Neural cell (in vitro differentiated cells): Measurements from ENCODE around the gene ST6GALNAC4. TPM values are rescaled to one million over a fixed set of nuclear protein-coding genes. Genes with fewer than 3 reads are reported as not detected.

Experiments
- H2AFZ ChIP-seq: fragments of 200-600, 300-800 bp; sonication (generic), shearing (Covaris generic); 2 replicates; pipeline ENCODE4 v1.6.0; 2014; ENCODE audit warnings: low read depth, mild to moderate bottlenecking, antibody characterized with exemption, low read length, moderate library complexity
- H3F3A ChIP-seq: fragments of 200-600 bp; shearing (Covaris generic); 2 replicates; pipeline ENCODE4 v1.6.1; 2016; ENCODE audit warnings: mild to moderate bottlenecking, moderate library complexity, mixed read lengths, antibody characterized with exemption, low read length; ENCODE audit not compliant: insufficient read depth, poor library complexity, severe bottlenecking
- H3K27ac ChIP-seq: fragments of 200-600, 300-800 bp; sonication (generic), shearing (Covaris generic); 2 replicates; pipeline ENCODE4 v1.5.1; 2014; ENCODE audit warnings: mild to moderate bottlenecking, low read length, moderate library complexity
- H3K27me3 ChIP-seq: fragments of 300-800, 200-600 bp; sonication (generic), shearing (Covaris generic); 2 replicates; pipeline ENCODE4 v1.6.0; 2014; ENCODE audit warnings: mild to moderate bottlenecking, low read depth, low read length, moderate library complexity; ENCODE audit not compliant: insufficient read depth
- H3K36me3 ChIP-seq: fragments of 300-800, 200-600 bp; sonication (generic), shearing (Covaris generic); 2 replicates; pipeline ENCODE4 v1.5.1; 2014; ENCODE audit warnings: mild to moderate bottlenecking, antibody characterized with exemption, low read length, moderate library complexity; ENCODE audit not compliant: insufficient read depth
- H3K4me2 ChIP-seq: fragments of 300-800, 200-600 bp; sonication (generic), shearing (Covaris generic); 2 replicates; pipeline ENCODE4 v1.6.0; 2014; ENCODE audit warnings: mild to moderate bottlenecking, low read length
- H3K4me3 ChIP-seq: fragments of 300-800, 200-600 bp; sonication (generic), shearing (Covaris generic); 2 replicates; pipeline ENCODE4 v1.5.1; 2014; ENCODE audit warnings: mild to moderate bottlenecking, low read length, moderate library complexity
- H3K79me2 ChIP-seq: fragments of 200-600 bp; shearing (Covaris generic); replicated peaks from 2 replicates; pipeline ENCODE4 v1.6.0; 2014; ENCODE audit warnings: mild to moderate bottlenecking, low read length, moderate library complexity; ENCODE audit not compliant: insufficient read depth
- H3K9ac ChIP-seq: fragments of 300-800, 200-600 bp; sonication (generic), shearing (Covaris generic); 2 replicates; pipeline ENCODE4 v1.6.1; 2016; ENCODE audit warnings: mild to moderate bottlenecking, low read length, mixed read lengths
- H3K9me2 ChIP-seq: fragments of 200-600 bp; shearing (Covaris generic); 2 replicates; pipeline ENCODE4 v1.6.1; 2016; ENCODE audit warnings: mild to moderate bottlenecking, low read length, mixed read lengths; ENCODE audit not compliant: insufficient read depth
- H3K9me3 ChIP-seq: fragments of 200-600, 300-800 bp; sonication (generic), shearing (Covaris generic); 2 replicates; pipeline ENCODE4 v1.6.1; 2016; ENCODE audit warnings: mild to moderate bottlenecking, mixed run types, low read length, moderate library complexity, mixed read lengths
- H4K20me1 ChIP-seq: fragments of 200-600 bp; shearing (Covaris generic); 2 replicates; pipeline ENCODE4 v1.6.1; 2016; ENCODE audit warnings: mild to moderate bottlenecking, mixed run types; ENCODE audit not compliant: insufficient read depth
- EP300 ChIP-seq: fragments of 450-650 bp; conservative IDR thresholded peaks from 2 replicates; pipeline ENCODE4 v1.6.1; 2014; ENCODE audit warnings: antibody characterized with exemption, mild to moderate bottlenecking, moderate library complexity; ENCODE audit not compliant: poor library complexity, severe bottlenecking
- EZH2 ChIP-seq: fragments of 200-600, 300-800 bp; shearing (Covaris generic), sonication (generic); IDR thresholded peaks from 2 replicates; pipeline ENCODE4 v1.6.1; 2014; ENCODE audit warnings: antibody characterized with exemption, low read length, borderline replicate concordance, mild to moderate bottlenecking; ENCODE audit not compliant: insufficient read depth, poor library complexity, severe bottlenecking
- MXI1 ChIP-seq: fragments of 450-650 bp; conservative IDR thresholded peaks from 2 replicates; pipeline ENCODE4 v1.6.1; 2014; ENCODE audit warnings: antibody characterized with exemption, mild to moderate bottlenecking; ENCODE audit not compliant: poor library complexity, severe bottlenecking
- POLR2AphosphoS5 ChIP-seq: IDR thresholded peaks from 2 replicates; pipeline ENCODE4 v1.6.1; 2012
- RAD21 ChIP-seq: fragments of 450-650 bp; conservative IDR thresholded peaks from 2 replicates; pipeline ENCODE4 v1.6.1; 2014; ENCODE audit warnings: antibody characterized with exemption, mild to moderate bottlenecking, moderate library complexity
- REST ChIP-seq: IDR thresholded peaks from 2 replicates; pipeline ENCODE4 v1.6.1; 2012; ENCODE audit warnings: borderline replicate concordance
- SMC3 ChIP-seq: fragments of 450-650 bp; conservative IDR thresholded peaks from 2 replicates; pipeline ENCODE4 v1.6.1; 2014; ENCODE audit warnings: antibody characterized with exemption, mild to moderate bottlenecking, moderate library complexity; ENCODE audit not compliant: poor library complexity
- TAF1 ChIP-seq: IDR thresholded peaks from 2 replicates; pipeline ENCODE4 v1.6.1; 2012; ENCODE audit warnings: low read depth
- polyA plus RNA-seq: library from polyadenylated mRNA; depleted of rRNA; stranded (reverse); fragments of >200 nt; gene quantifications from 2 replicates; pipeline ENCODE4 v1.2.3, GENCODE V29; 2014
- TF ChIP-seq, protein P1 (sequence below): fragments of 450-650 bp; IDR thresholded peaks from 2 replicates; pipeline ENCODE4 v1.5.1; 2014; ENCODE audit warnings: antibody characterized with exemption, mild to moderate bottlenecking, moderate library complexity; ENCODE audit not compliant: poor library complexity, severe bottlenecking

Gene ST6GALNAC4
- polyA plus RNA-seq, 1 donor from 2014 or later: 5.9 TPM

- Histone ChIP-seq H3F3A (no peaks in the 10 kb centered on the region), H3K27ac (no peak overlapping the region), H3K36me3 (no peaks in the 10 kb centered on the region), H4K20me1 (no peaks in the 10 kb centered on the region), H3K4me2 (no peak overlapping the region), H3K27me3 (no peaks in the 10 kb centered on the region), H3K9me2 (no peaks in the 10 kb centered on the region), H3K79me2 (peaks cover 7% of the 10 kb centered on the region), H3K9me3 (no peaks in the 10 kb centered on the region), H2AFZ (no peak overlapping the region), H3K9ac (no peak overlapping the region), H3K4me3 (no peak overlapping the region)
- TF ChIP-seq, protein P1, sequence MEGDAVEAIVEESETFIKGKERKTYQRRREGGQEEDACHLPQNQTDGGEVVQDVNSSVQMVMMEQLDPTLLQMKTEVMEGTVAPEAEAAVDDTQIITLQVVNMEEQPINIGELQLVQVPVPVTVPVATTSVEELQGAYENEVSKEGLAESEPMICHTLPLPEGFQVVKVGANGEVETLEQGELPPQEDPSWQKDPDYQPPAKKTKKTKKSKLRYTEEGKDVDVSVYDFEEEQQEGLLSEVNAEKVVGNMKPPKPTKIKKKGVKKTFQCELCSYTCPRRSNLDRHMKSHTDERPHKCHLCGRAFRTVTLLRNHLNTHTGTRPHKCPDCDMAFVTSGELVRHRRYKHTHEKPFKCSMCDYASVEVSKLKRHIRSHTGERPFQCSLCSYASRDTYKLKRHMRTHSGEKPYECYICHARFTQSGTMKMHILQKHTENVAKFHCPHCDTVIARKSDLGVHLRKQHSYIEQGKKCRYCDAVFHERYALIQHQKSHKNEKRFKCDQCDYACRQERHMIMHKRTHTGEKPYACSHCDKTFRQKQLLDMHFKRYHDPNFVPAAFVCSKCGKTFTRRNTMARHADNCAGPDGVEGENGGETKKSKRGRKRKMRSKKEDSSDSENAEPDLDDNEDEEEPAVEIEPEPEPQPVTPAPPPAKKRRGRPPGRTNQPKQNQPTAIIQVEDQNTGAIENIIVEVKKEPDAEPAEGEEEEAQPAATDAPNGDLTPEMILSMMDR: no peak
- TF ChIP-seq EZH2 (no peak), MXI1 (no peak), SMC3 (no peak), REST (no peak), RAD21 (no peak), EP300 (no peak), TAF1 (no peak), POLR2AphosphoS5 (no peak)
These were observed 43.0 kb downstream of the ST6GALNAC4 start for GRCh38 chr9:127873886-127874285.

GRCh38 chr9:127873223-127873691, 43.6 kb downstream of the ST6GALNAC4 start:
- H3K4me2 ChIP-seq: no peak overlapping the region
- H4K20me1 ChIP-seq: no peaks in the 10 kb centered on the region
- no peak overlapping the region for H2AFZ ChIP-seq
- no peaks in the 10 kb centered on the region for H3K9me3 ChIP-seq
- H3K9me2 ChIP-seq: no peaks in the 10 kb centered on the region
- H3K36me3 ChIP-seq: no peaks in the 10 kb centered on the region
- H3F3A ChIP-seq: no peaks in the 10 kb centered on the region
- no peak overlapping the region for H3K9ac ChIP-seq
- peaks cover 7% of the 10 kb centered on the region for H3K79me2 ChIP-seq
- TF ChIP-seq EP300 (no peak), POLR2AphosphoS5 (no peak), TAF1 (no peak), REST (no peak), SMC3 (no peak), EZH2 (no peak)
- TF ChIP-seq, protein P1: no peak
- H3K27me3 ChIP-seq: no peaks in the 10 kb centered on the region
- H3K4me3 ChIP-seq: no peak overlapping the region
- H3K27ac ChIP-seq: no peak overlapping the region
